Smooth muscle cell (in vitro differentiated cells): ENCODE measurements around the gene LRP11. TPM values are rescaled to one million over a fixed set of nuclear protein-coding genes. Genes with fewer than 3 reads are reported as not detected.

ENCODE experiments used
- DNase-seq: peaks from one replicate; lab custom pipeline; 2025; ENCODE audit not compliant: unreplicated experiment; lab: John Stamatoyannopoulos, UW
- H2AFZ ChIP-seq: fragments of 200-600 bp; sonication (generic); 2 replicates; pipeline ENCODE4 v1.6.0; 2016; ENCODE audit warnings: antibody characterized with exemption, low read depth, mild to moderate bottlenecking
- H3F3A ChIP-seq: fragments of 200-600 bp; sonication (generic); 2 replicates; pipeline ENCODE4 v1.6.0; 2017; ENCODE audit warnings: antibody characterized with exemption, low read depth
- H3K27ac ChIP-seq: fragments of 200-600 bp; sonication (generic); 2 replicates; pipeline ENCODE4 v1.5.1; 2016; ENCODE audit warnings: low read depth, mild to moderate bottlenecking
- H3K27me3 ChIP-seq: fragments of 200-600 bp; sonication (generic); 2 replicates; pipeline ENCODE4 v1.6.1; 2016; ENCODE audit warnings: low read depth, mild to moderate bottlenecking
- H3K36me3 ChIP-seq: fragments of 200-600 bp; sonication (generic); 2 replicates; pipeline ENCODE4 v1.5.1; 2016; ENCODE audit warnings: low read depth
- H3K4me1 ChIP-seq: fragments of 200-600 bp; sonication (generic); 2 replicates; pipeline ENCODE4 v1.5.1; 2016; ENCODE audit warnings: low read depth
- H3K4me2 ChIP-seq: fragments of 200-600 bp; sonication (generic); 2 replicates; pipeline ENCODE4 v1.6.0; 2016; ENCODE audit warnings: mild to moderate bottlenecking
- H3K4me3 ChIP-seq: fragments of 200-600 bp; sonication (generic); 2 replicates; pipeline ENCODE4 v1.5.1; 2016; ENCODE audit warnings: mild to moderate bottlenecking
- H3K79me2 ChIP-seq: fragments of 200-600 bp; sonication (generic); 2 replicates; pipeline ENCODE4 v1.6.0; 2016; ENCODE audit warnings: low read depth, mild to moderate bottlenecking
- H3K9ac ChIP-seq: fragments of 200-600 bp; sonication (generic); 2 replicates; pipeline ENCODE4 v1.6.0; 2016; ENCODE audit warnings: low read depth
- H3K9me3 ChIP-seq: fragments of 200-600 bp; sonication (generic); replicated peaks from 2 replicates; pipeline ENCODE4 v1.5.1; 2016; ENCODE audit warnings: low read depth
- H4K20me1 ChIP-seq: fragments of 200-600 bp; sonication (generic); 2 replicates; pipeline ENCODE4 v1.6.0; 2016; ENCODE audit warnings: low read depth
- CTCF ChIP-seq: fragments of 200-600 bp; sonication (generic); IDR thresholded peaks from 2 replicates; pipeline ENCODE4 v1.5.1; 2017; ENCODE audit warnings: borderline replicate concordance, mild to moderate bottlenecking, antibody characterized with exemption; ENCODE audit not compliant: insufficient read depth, poor library complexity, severe bottlenecking
- WGBS: methylation state at CpG from one replicate; pipeline ENCODE4 v1.1.7; 2016; ENCODE audit warnings: low lambda C conversion rate; 5-methylcytosine and 5-hydroxymethylcytosine counted together
- polyA plus RNA-seq: library from polyadenylated mRNA; unstranded; fragments of >200 nt; fragmentation: Nextera tagmentation; extraction: Ambion mirVana; gene quantifications from 2 replicates; pipeline ENCODE4 v1.2.1, GENCODE V29; 2016
- total RNA-seq: library from RNA; depleted of rRNA; stranded (reverse); fragments of >200 nt; gene quantifications from 2 replicates; pipeline ENCODE4 v1.2.3, GENCODE V29; 2014

LRP11 gene
- total and polyA plus RNA-seq, 2 experiments from 2014 or later, result 69.5 to 75.3 TPM

GRCh38 chr6:149856256-149856994 is 7.7 kb downstream of the LRP11 start:
- no peaks in the 10 kb centered on the region for H3K36me3 ChIP-seq
- WGBS, result 83% methylated on average over 10 of the region's 10 CpGs
- H3K4me2 ChIP-seq, result peak overlapping the region; percentile 81
- no peaks in the 10 kb centered on the region for H3K27me3 ChIP-seq
- DNase-seq, result no peak
- peaks cover 24% of the 10 kb centered on the region for H3K4me1 ChIP-seq
- H3F3A ChIP-seq, result peaks cover 28% of the 10 kb centered on the region
- H3K4me3 ChIP-seq, result peak overlapping the region; percentile 27
- H2AFZ ChIP-seq, result no peak overlapping the region
- peaks cover 11% of the 10 kb centered on the region for H4K20me1 ChIP-seq
- H3K9me3 ChIP-seq, result no peaks in the 10 kb centered on the region
- no peak for TF ChIP-seq CTCF
- peaks cover 60% of the 10 kb centered on the region for H3K79me2 ChIP-seq
- H3K27ac ChIP-seq, result peak overlapping the region; percentile 97
- H3K9ac ChIP-seq, result peak overlapping the region; percentile 87

- H3K27me3 ChIP-seq, result no peaks in the 10 kb centered on the region
- peak overlapping the region; percentile 97 for H3K27ac ChIP-seq
- H4K20me1 ChIP-seq, result peaks cover 9% of the 10 kb centered on the region
- no peak overlapping the region for H2AFZ ChIP-seq
- no peaks in the 10 kb centered on the region for H3K9me3 ChIP-seq
- H3K36me3 ChIP-seq, result no peaks in the 10 kb centered on the region
- peaks cover 24% of the 10 kb centered on the region for H3K4me1 ChIP-seq
- DNase-seq, result no peak
- H3K4me2 ChIP-seq, result peak overlapping the region; percentile 81
- H3K79me2 ChIP-seq, result peaks cover 53% of the 10 kb centered on the region
- H3F3A ChIP-seq, result peaks cover 28% of the 10 kb centered on the region
- peak overlapping the region; percentile 87 for H3K9ac ChIP-seq
- 9% methylated on average over 2 of the region's 2 CpGs for WGBS
- peak overlapping the region; percentile 27 for H3K4me3 ChIP-seq
- no peak for TF ChIP-seq CTCF
These were observed 8.4 kb downstream of the LRP11 start for GRCh38 chr6:149855741-149856140.

DNA sequence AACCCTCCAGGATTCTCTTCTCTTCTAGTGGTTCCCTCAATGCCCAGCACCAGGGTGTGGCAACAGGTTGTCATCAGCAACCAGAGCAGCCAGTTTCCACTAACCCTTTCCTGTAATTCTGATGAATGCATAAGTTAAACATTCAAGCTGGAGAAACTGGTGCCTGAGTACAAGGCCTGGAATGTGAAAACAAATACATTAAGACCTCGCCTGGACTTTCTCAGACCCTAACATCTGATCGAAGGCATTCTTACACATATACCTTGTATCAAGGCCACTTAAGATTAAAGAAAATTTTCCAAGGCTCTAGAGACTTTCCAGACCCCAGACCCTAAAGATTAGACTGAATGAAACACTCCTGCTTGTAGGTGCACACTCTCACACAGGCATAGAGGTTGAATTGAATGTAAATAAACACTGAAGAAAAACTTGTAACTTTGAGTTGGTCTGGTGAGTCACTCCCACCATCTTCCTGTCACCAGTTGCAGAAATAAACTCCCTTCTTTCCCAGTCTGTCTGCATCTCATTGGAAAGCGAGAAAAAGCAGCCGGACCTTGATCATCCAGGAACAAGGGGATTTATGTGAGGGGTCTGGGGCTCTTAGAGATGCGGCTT is 9.0 kb downstream of the LRP11 start:
- H3K79me2 ChIP-seq, result peaks cover 48% of the 10 kb centered on the region
- DNase-seq, result no peak
- no peak for TF ChIP-seq CTCF
- no peaks in the 10 kb centered on the region for H3K9me3 ChIP-seq
- H3K9ac ChIP-seq, result peak overlapping the region; percentile 87
- peaks cover 3% of the 10 kb centered on the region for H4K20me1 ChIP-seq
- WGBS, result 2% methylated on average over 5 of the region's 5 CpGs
- peak overlapping the region; percentile 97 for H3K27ac ChIP-seq
- peak overlapping the region; percentile 81 for H3K4me2 ChIP-seq
- peak overlapping the region; percentile 27 for H3K4me3 ChIP-seq
- no peaks in the 10 kb centered on the region for H3K36me3 ChIP-seq
- H3F3A ChIP-seq, result peaks cover 28% of the 10 kb centered on the region
- no peaks in the 10 kb centered on the region for H3K27me3 ChIP-seq
- peaks cover 24% of the 10 kb centered on the region for H3K4me1 ChIP-seq
- no peak overlapping the region for H2AFZ ChIP-seq
